ENCODE results near the gene SRSF11.
"Not testable (repeated sequence)": the region's sequence is repeated elsewhere in the genome, so short reads cannot be mapped to it uniquely, and the experiment has no call there.

GRCh38 chr1:70206833-70207232 lies 14.3 kb upstream of the SRSF11 start:
- not testable (repeated sequence) for TF ChIP-seq POLR2A, CTCF (IDR thresholded peaks at IDR 0.05)
